LNCaP clone FGC (cell line): ENCODE results near the gene OR6N2.

Experiments used
- DNase-seq: peaks from one replicate; pipeline ENCODE4 v3.0.0-alpha.2; 2011; ENCODE audit warnings: low read depth
- H3K4me3 ChIP-seq: 2 replicates; pipeline ENCODE4 v1.5.1; 2011; ENCODE audit warnings: mild to moderate bottlenecking, low read depth, low read length, control low read depth
- TF ChIP-seq, protein P1 (sequence below): IDR thresholded peaks from 2 replicates; pipeline ENCODE4 v1.5.1; 2012; ENCODE audit warnings: mild to moderate bottlenecking; ENCODE audit not compliant: control insufficient read depth, insufficient read depth; ENCODE audit errors: extremely low read depth

Gene OR6N2

DNA sequence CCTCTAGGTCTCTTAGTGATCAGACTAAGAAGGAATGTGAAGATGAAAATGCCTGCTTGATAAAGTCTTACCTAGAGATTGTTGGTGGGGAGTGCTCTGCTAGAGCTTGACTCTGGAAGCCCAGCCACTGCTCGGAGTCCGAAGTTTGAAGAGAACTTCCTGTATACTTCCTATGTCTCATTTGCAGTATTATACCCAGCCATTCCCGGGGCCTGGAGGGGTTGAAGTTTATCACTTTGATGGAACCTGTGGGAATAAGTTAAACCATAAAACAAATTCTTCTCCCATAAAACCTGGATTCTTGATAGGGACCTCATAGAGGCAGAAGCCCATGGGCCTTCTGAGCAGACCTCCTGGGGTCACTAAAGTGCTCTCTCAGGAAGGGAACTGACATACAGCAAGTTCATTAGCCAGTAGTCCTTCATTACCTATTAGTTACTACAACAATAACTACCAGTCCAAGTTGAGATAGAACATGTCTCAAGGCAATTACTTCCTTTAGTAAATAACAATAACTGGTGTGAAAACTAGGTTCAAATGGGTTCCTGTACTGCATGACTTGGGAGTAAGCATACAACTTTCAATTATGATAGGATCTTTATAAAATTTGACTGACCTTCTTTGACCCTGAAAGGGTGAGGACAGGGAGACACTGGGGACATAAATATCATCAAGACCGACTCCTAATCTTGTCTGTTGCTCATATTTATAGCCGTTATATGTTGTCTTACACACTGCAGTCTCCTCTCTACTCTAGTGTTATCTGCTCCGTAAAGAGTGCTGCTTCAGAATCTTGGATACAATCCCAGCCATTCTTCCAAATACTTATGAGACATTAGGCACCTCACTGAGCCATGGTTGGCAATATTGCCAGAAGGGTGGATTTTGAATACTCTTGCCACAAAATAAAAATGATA is 8.8 kb downstream of the OR6N2 start, which contains the start of gene OR6N1:
TSS of gene OR6N1 (minus strand) at position 246 of the 917 bp plus-strand sequence. CDS start 5,513 bp downstream, outside the sequence.
- DNase-seq: no peak
- H3K4me3 ChIP-seq: no peak within 1 kb of the TSS
- TF ChIP-seq, protein P1, sequence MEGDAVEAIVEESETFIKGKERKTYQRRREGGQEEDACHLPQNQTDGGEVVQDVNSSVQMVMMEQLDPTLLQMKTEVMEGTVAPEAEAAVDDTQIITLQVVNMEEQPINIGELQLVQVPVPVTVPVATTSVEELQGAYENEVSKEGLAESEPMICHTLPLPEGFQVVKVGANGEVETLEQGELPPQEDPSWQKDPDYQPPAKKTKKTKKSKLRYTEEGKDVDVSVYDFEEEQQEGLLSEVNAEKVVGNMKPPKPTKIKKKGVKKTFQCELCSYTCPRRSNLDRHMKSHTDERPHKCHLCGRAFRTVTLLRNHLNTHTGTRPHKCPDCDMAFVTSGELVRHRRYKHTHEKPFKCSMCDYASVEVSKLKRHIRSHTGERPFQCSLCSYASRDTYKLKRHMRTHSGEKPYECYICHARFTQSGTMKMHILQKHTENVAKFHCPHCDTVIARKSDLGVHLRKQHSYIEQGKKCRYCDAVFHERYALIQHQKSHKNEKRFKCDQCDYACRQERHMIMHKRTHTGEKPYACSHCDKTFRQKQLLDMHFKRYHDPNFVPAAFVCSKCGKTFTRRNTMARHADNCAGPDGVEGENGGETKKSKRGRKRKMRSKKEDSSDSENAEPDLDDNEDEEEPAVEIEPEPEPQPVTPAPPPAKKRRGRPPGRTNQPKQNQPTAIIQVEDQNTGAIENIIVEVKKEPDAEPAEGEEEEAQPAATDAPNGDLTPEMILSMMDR: no peak

DNA sequence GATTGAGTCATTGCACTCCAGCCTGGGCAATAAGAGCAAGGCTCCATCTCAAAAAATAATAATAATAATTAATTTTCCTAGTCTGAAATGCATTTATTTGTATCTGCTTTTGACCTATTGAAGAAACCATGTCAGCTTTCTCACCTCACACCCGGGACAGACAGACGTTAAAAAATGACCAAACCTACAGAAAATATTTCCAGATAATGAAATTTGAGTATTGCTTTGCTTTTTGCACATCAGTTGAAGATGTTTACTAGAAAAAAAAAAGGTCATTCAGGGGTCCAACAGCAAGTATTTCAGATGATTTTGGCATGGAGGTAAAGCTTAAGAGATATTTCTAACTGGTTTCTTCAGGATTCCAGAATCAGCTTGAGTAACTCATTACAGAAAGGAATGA is 26.6 kb downstream of the OR6N2 start, which contains the start of gene OR6K6:
TSS of gene OR6K6 (plus strand) at position 301 of the 400 bp plus-strand sequence. CDS start 168 bp downstream, outside the sequence.
- DNase-seq: no peak
- H3K4me3 ChIP-seq: no peak within 1 kb of the TSS
- TF ChIP-seq, protein P1: no peak

DNA sequence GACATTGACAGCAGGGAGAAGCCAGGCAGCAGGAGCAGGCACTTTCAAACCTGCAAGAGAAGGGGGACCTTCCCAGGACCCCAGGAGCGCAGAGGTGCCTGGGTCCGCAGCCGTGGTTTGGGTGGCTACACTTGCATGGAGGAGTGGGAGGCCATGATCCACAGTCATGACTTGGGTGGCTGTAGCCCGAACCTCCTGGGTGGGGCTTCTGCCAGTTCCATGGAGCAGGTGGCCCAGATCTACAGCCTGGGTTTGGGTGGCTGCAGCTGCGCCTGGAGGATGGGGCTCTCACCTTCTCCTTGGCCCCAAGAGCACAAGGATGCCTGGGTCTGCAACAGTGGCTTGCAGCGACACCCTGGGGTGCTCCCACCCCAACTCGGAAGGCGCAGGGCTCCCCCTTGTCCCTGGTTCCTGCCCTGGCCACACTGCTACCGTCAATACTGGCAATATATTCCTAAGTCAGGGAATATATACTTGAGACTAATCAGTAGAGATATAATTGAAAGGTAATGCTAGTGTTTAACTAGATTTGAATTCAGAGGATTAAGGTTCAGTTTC is 28.8 kb downstream of the OR6N2 start:
- no peak overlapping the region for H3K4me3 ChIP-seq
- TF ChIP-seq, protein P1: no peak
- no peak for DNase-seq

DNA sequence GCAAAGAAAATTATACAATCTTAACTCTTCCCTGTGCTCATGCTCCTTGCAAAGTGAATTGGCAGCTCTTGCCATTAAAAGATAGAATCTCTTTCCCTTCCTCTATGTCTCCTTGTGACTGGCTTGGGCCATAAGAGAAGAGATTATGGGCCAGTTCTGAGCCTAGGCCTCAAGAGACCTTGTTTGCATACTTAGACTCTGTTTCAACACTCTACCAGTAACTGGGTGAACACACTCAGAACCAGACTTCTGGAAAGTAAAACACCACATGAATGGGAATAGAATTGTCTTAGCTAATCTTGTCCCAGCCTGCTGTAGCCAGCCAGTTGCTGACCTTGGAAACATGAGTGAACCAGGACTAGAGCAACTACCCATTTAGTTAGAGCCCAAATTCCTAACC is 45.2 kb downstream of the OR6N2 start:
- TF ChIP-seq, protein P1: no peak
- H3K4me3 ChIP-seq: no peak overlapping the region
- DNase-seq: no peak

DNA sequence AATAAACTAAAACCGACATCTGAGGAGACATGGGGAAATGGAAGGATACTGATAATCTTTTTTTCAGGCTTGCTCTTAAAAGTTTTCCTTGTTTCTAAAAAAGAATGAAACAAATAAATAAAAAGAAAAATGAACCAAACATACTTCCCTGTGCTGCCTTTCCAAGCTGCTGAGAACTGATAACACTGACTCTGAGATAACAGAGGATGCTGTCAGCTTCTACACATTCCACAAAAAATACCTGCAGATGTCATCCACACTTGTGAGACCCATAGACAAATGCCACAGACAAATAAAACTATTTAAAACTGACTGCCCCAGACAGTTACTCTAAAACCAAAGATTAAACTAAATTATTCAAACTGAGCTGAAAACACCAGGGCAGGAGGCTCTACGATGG is 48.5 kb downstream of the OR6N2 start:
- DNase-seq: no peak
- TF ChIP-seq, protein P1: no peak
- H3K4me3 ChIP-seq: no peak overlapping the region

DNA sequence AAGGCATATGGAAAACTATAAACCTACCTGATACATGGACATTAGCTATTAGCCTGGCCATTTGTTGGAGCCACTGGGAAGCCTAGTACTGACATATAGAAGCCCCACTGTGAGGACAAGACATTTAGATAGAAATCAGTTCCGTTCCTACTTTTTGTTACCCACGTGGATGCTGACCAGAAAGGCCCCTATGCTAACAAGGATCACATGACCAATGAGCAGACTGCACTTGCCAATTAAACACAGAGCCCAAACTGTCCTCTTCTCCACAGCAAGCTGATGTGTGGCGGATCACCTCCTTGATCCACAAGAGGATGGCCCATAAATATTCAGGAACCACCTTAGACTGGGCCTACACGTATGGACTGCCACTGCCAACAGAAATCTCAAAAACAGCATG is 49.3 kb downstream of the OR6N2 start:
- DNase-seq: no peak
- TF ChIP-seq, protein P1: no peak
- no peak overlapping the region for H3K4me3 ChIP-seq
